C4-2B (cell line): ENCODE results near the gene CASQ2.

Source experiments
- H3K27ac ChIP-seq: fragments of 450-650 bp; 2 replicates; pipeline ENCODE4 v1.5.1; 2017
- ZFX ChIP-seq: fragments of 450-650 bp; IDR thresholded peaks from 2 replicates; pipeline ENCODE4 v1.6.1; 2017
- TF ChIP-seq, protein P1 (sequence below): fragments of 450-650 bp; conservative IDR thresholded peaks from 2 replicates; pipeline ENCODE4 v1.5.1; 2017; ENCODE audit warnings: mild to moderate bottlenecking

The CASQ2 gene

DNA sequence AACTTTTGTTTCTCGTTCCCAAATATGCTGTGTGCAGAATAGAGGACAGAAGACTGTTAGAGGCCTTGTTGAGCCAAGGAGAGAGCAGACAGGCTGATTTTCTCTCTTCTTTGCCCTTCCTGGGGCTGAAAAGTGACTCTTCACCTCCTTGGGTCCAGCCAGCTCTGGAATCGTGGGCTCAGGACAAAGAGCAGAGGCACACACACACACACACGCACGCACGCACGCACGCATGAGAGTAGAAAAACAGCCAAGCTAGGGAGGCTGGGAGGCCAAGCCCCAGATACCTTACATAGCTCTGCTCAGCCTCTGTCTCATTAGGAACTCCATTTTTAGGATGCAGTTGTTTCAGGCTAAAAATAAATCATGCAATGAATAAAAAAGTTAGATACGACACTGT is at the start of gene CASQ2:
Gene CASQ2 (minus strand): TSS at position 166 of the 400 bp plus-strand sequence. CDS start 173 bp downstream, outside the sequence.
- no peak within 1 kb of the TSS for H3K27ac ChIP-seq
- TF ChIP-seq, protein P1, sequence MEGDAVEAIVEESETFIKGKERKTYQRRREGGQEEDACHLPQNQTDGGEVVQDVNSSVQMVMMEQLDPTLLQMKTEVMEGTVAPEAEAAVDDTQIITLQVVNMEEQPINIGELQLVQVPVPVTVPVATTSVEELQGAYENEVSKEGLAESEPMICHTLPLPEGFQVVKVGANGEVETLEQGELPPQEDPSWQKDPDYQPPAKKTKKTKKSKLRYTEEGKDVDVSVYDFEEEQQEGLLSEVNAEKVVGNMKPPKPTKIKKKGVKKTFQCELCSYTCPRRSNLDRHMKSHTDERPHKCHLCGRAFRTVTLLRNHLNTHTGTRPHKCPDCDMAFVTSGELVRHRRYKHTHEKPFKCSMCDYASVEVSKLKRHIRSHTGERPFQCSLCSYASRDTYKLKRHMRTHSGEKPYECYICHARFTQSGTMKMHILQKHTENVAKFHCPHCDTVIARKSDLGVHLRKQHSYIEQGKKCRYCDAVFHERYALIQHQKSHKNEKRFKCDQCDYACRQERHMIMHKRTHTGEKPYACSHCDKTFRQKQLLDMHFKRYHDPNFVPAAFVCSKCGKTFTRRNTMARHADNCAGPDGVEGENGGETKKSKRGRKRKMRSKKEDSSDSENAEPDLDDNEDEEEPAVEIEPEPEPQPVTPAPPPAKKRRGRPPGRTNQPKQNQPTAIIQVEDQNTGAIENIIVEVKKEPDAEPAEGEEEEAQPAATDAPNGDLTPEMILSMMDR = no peak
- no peak for TF ChIP-seq ZFX

DNA sequence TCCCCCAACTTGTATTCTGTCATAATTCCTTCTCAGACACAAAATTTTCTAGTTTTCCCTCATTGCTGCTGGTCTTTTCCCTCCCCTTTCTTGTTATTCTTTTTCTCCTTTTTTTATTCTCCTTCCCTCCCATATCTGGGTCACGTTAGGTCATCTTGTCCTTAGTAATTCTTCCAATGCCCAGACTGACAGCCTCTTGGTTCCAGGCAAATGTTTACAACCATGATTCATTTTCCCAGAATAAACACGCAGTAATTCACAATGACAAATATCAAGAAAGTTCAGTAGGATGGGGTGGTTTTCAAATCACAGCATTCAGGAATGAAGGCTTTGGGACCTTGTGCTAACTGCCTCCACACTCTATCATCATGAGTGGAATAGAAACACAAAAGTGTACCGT is 47.2 kb upstream of the CASQ2 start:
- TF ChIP-seq, protein P1 = no peak
- no peak for TF ChIP-seq ZFX
- H3K27ac ChIP-seq = no peak overlapping the region; the same call in 1 of the 2 replicates

DNA sequence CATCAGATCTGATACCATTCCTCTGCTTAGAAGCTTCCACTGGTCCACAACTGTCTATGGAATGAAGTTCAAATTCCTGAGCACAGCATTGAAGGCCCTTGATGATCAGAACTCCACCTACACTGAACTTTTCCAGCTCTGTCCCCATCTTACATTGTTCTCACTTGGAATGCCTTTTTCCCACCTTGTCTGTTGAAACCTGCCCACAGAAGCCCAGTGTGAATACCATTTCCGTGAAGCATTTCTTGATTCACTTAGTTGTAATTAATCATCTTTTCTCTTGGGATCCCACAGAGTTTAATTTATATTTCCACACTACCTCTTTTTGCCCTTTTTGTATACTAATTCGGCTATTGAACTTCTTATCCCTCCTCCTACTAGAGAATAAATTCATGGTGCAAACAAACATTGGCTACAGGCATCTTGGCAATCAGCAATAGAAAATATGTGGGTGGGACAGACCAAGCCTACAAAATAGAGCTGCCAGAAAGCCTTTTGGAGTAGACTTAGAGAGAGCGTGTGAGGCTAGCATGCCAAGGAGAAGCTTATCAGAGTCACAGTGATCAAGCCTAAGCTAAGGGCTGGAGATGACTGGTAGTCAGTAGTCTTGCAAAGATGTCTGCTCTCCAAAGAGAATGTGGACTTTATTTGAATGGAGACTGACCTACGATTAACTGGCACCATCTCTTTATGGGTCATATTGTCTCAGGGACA is 46.3 kb upstream of the CASQ2 start:
- no peak for TF ChIP-seq ZFX
- TF ChIP-seq, protein P1 = no peak
- no peak overlapping the region; the same call in 1 of the 2 replicates for H3K27ac ChIP-seq

DNA sequence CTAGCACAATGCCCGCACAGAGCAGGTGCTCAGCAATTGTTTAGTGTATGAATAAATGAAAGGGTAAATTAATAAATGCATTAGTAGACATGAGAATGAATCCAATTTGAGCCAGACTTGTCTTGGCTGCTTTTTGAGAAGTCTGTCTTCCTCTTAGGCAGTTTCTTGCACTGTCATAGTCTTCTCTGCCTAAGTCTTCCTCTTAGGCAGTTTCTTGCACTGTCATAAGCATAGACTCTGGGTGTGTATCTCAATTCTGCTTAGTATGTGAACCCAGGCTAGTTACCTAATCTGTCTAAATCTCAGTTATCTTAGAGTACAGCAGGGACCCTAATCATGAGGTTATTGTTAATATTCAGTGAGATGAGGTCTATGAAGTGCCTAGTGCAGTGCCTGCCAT is 45.2 kb upstream of the CASQ2 start:
- H3K27ac ChIP-seq = no peak overlapping the region
- TF ChIP-seq, protein P1 = no peak
- TF ChIP-seq ZFX = no peak

DNA sequence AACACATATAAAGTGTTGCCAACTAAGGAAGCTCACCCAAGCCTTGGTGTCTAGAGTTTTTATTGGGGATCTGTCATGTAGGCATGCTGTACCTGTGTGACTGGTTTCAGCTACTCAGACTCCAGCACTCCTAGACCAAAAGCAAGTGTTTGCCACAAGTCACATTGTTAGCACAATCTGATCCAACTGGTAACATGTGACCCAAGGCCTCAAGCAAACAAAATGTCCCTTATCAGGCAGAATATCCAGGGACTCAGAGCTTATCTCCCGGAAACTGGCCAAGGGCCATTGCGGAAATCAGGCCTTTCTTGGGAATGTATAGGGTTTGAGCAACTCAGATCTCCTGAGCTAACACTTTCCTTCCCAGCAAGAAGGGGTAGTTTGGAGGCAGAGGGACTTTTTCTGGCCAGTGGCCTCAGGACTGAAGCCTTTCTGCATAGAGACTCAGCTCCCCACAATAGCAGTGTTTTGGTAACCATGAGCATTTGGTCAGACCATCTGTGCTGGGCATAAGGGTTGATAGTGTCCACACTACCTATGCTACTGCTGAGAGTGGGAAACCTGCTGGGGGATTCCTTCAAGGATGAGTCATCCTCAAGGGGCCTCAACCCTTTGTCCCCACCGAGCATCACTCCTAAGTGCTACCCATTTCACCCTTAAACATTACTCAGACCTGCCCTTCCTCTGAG is 42.8 kb upstream of the CASQ2 start:
- peak overlapping the region; percentile 96 for H3K27ac ChIP-seq
- TF ChIP-seq ZFX = no peak
- TF ChIP-seq, protein P1 = no peak

DNA sequence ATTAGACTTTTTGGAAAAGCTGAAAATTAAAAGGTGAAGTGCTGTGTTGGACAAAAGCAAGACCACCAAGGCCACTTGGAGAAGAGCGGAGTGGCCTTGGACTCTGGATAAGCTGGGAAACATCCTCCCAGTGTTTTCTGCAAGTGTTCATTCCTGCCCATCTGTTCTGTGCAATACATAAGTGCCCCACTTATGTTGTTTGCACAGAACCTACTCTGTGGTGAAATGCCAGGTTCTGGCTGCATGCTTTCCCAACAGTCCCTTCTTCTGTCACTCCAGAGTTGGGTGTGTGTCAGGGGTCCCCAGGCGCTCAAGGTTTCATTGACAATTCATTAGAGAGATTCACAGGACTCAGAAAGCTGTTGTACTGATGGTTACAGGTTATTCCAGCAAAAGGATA is 42.1 kb upstream of the CASQ2 start:
- peak overlapping the region; percentile 96 for H3K27ac ChIP-seq
- TF ChIP-seq ZFX = no peak
- TF ChIP-seq, protein P1 = no peak

DNA sequence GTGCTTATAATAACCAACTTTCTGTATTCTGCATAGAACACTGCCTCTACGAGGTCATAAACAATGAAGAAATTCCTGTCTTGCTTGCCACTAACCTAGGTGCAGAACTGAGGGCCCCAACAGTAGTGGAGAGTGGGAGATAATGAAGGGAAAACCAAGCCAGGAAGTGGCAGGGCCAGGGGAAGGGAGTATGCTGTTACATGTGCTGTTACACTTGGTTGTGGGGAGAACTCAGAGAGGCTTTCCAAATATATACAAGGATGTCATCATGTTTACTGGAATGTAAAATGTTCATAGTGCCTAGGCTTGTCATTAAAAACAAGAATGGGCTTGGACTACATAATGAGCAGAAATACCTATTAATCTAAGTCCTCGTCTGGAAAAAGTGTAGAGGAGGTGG is 41.3 kb upstream of the CASQ2 start:
- no peak for TF ChIP-seq ZFX
- TF ChIP-seq, protein P1 = no peak
- no peak overlapping the region for H3K27ac ChIP-seq
